Chondrocyte (in vitro differentiated cells): ENCODE measurements around the gene DESI2. TPM values are rescaled to one million over a fixed set of nuclear protein-coding genes. Genes with fewer than 3 reads are reported as not detected.

ENCODE experiments used
- DNase-seq: peaks from one replicate; pipeline ENCODE4 v3.0.0; 2021; ENCODE audit warnings: mixed read lengths, low spot score
- H3K27ac Mint-ChIP-seq: one replicate; pipeline ENCODE4 v1.8.0; 2021; ENCODE audit warnings: mild to moderate bottlenecking, moderate library complexity, mixed read lengths; ENCODE audit not compliant: unreplicated experiment
- H3K27me3 Mint-ChIP-seq: 2 replicates; pipeline ENCODE4 v1.8.0; 2021; ENCODE audit warnings: low read depth, mixed read lengths
- H3K36me3 Mint-ChIP-seq: 2 replicates; pipeline ENCODE4 v1.8.0; 2021; ENCODE audit warnings: low read depth, mixed read lengths
- H3K4me1 Mint-ChIP-seq: 2 replicates; pipeline ENCODE4 v1.8.0; 2021; ENCODE audit warnings: low read depth, mild to moderate bottlenecking, mixed read lengths
- H3K4me3 Mint-ChIP-seq: one replicate; pipeline ENCODE4 v1.8.0; 2021; ENCODE audit warnings: mild to moderate bottlenecking, moderate library complexity, mixed read lengths; ENCODE audit not compliant: unreplicated experiment
- H3K9me3 Mint-ChIP-seq: 2 replicates; pipeline ENCODE4 v1.8.0; 2021; ENCODE audit warnings: low read depth, mixed read lengths
- CTCF ChIP-seq: fragments of 200-600 bp; sonication (generic); IDR thresholded peaks from 2 replicates; pipeline ENCODE4 v1.5.0; 2021; ENCODE audit warnings: antibody characterized with exemption, mild to moderate bottlenecking, moderate library complexity
- long read RNA-seq: library from polyadenylated mRNA; stranded (forward); transcript quantifications from one replicate; pipeline ENCODE4 v2.0.0, GENCODE V29; 2021
- total RNA-seq: library from RNA; stranded (reverse); gene quantifications from 3 replicates; pipeline ENCODE4 v1.2.1, GENCODE V29; 2021

Gene DESI2
- 57.2 to 65.6 TPM (median 62.9 TPM) in 3 replicates for total RNA-seq
- long read RNA-seq, full-length matches to known transcripts, result 144 of 188 reads
- long read RNA-seq, partial matches to known transcripts, result 3 of 188 reads
- long read RNA-seq, other reads (novel, unspliced or antisense), result 41 of 188 reads

DNA sequence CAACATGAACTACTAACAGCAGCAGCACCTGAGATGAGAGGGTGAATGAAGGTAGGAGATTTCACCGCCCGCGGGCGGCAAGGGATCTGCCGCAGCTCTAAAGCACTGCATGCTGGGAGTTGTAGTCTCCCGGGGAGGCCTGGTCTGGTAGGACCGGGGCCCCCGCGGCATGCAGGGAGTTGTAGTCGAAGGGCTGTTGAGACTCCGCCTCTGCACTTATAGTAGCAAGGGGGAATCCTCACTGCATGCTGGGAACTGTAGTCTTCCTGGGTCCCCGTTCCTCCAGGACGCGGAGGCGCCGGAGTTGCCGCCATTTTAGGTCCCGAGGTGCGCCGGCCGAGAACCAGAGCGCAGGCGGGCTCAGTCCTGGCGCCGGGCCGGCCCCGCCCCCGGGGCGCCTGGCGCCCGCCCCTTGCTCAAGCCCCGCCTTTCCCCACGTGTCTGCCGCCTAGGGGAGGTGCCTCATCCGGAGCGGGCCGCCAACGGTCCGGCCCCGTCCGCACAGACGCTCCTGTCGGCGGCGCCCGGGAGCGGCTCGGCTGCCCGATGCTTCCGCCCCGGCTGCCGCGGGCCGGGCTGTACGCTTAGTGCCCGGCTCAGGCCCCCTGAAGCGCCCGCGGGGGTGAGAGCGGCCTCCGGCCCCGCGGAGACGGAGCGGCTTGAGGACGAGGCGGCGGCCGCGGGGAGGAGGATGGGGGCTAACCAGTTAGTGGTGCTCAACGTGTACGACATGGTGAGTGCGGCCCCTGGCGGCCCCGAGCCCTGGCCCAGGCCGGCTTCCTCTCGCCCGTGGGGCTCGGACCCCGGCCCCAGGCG is at the start of gene DESI2:
TSS of gene DESI2 (plus strand) at position 504 of the 816 bp plus-strand sequence. CDS start at position 692, 188 bp downstream.
- Mint-ChIP-seq H3K36me3 (peaks cover 4% of the 10 kb centered on the region), H3K27ac (peak within 1 kb of the TSS; percentile 82), H3K4me3 (peak within 1 kb of the TSS; percentile 80), H3K4me1 (peaks cover 20% of the 10 kb centered on the region), H3K9me3 (no peaks in the 10 kb centered on the region), H3K27me3 (no peaks in the 10 kb centered on the region)
- peak; percentile 99 for DNase-seq
- peak; percentile 83 for TF ChIP-seq CTCF

GRCh38 chr1:244603498-244603897 is 49.4 kb upstream of the DESI2 start:
- Mint-ChIP-seq H3K36me3 (no peaks in the 10 kb centered on the region), H3K9me3 (no peaks in the 10 kb centered on the region), H3K27ac (no peak overlapping the region), H3K4me3 (no peak overlapping the region), H3K4me1 (peaks cover 10% of the 10 kb centered on the region), H3K27me3 (no peaks in the 10 kb centered on the region)
- no peak for DNase-seq
- peak; percentile 97 for TF ChIP-seq CTCF

GRCh38 chr1:244605835-244606370 is 47.0 kb upstream of the DESI2 start:
- no peak overlapping the region for H3K27ac Mint-ChIP-seq
- DNase-seq, result no peak
- H3K27me3 Mint-ChIP-seq, result no peaks in the 10 kb centered on the region
- no peak for TF ChIP-seq CTCF
- H3K36me3 Mint-ChIP-seq, result no peaks in the 10 kb centered on the region
- H3K9me3 Mint-ChIP-seq, result no peaks in the 10 kb centered on the region
- H3K4me1 Mint-ChIP-seq, result no peaks in the 10 kb centered on the region
- H3K4me3 Mint-ChIP-seq, result no peak overlapping the region

DNA sequence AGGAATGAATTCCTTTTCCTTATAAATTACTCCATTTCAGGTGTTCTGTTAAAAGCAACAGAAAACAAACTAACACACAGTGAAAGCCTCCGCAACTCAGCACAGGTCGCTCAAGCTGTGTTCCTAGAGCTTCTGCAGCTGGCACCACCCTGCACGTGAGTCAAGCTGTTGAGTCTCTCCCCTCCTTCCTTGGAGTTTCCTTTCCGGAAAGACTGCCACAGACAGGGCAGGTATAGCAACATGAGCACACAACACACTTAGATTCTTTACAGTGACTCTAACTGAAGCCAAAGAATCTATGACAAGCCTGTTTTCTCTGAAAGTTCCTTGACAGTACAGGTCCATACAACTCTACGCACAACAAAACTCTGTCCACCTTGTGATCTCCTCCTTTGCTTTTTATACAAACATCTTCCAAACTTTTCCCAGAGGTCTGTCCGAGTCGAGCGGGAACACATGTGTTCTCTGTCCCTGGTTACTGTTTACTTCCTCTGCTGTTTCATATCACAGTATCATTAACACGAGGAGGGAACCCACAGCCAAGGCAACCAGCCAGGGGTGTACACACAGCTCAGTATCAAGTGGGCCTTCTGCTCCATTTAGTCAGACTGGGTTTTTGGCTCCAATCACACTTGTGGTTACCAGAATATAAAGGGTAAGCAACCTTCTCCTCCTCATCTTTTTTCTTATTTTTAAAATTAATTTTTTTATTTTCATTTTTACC is 38.7 kb upstream of the DESI2 start:
- no peak for DNase-seq
- no peaks in the 10 kb centered on the region for H3K27me3 Mint-ChIP-seq
- H3K4me3 Mint-ChIP-seq, result no peak overlapping the region
- no peaks in the 10 kb centered on the region for H3K36me3 Mint-ChIP-seq
- H3K9me3 Mint-ChIP-seq, result peaks cover 3% of the 10 kb centered on the region
- no peaks in the 10 kb centered on the region for H3K4me1 Mint-ChIP-seq
- no peak for TF ChIP-seq CTCF
- H3K27ac Mint-ChIP-seq, result no peak overlapping the region

DNA sequence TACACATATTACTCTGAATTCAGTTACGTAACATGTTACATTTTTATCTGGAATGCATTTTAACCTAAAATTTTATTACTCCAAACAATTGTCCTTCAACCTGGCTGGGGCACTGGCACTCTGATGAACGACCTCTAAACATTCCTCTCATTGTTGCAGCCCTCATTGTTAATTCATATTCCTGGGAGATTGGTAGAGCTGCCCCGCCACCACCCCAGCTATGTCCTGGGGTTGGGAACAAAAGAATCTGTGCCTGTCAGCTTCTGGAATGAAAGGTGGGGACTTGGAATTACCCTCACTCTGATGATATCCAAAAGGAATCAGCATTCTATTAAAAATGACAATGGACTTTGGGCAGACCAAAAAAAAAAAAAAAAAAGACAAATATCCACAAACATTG is 38.0 kb upstream of the DESI2 start:
- no peak for DNase-seq
- no peak overlapping the region for H3K4me3 Mint-ChIP-seq
- H3K36me3 Mint-ChIP-seq, result no peaks in the 10 kb centered on the region
- no peak for TF ChIP-seq CTCF
- H3K27me3 Mint-ChIP-seq, result no peaks in the 10 kb centered on the region
- no peaks in the 10 kb centered on the region for H3K4me1 Mint-ChIP-seq
- peaks cover 3% of the 10 kb centered on the region for H3K9me3 Mint-ChIP-seq
- no peak overlapping the region for H3K27ac Mint-ChIP-seq
